Left lung (tissue), 14 donors: ENCODE results near the gene RSPO3. TPM values are rescaled to one million over a fixed set of nuclear protein-coding genes. Genes with fewer than 3 reads are reported as not detected.
A peak's percentile ranks its signal among the peaks of the same experiment; 100 is the strongest.

Source experiments
- ATAC-seq: fragments of 200-7000 bp; cut with Tn5 transposase; one replicate; pipeline ENCODE4 v1.9.1; 2020; ENCODE audit warnings: moderate library complexity
- DNase-seq, 4 donors: peaks; one replicate each; pipeline ENCODE4 v3.0.0-alpha.2; 2013 to 2020
- H3K27ac ChIP-seq, 2 donors: fragments of 200-600 bp; sonication (generic) in 1 of 2; one replicate each; pipeline versions ENCODE4 v1.5.0 to v1.8.0; 2020 to 2021
- H3K27me3 ChIP-seq, 2 donors: fragments of 200-600 bp; sonication (generic) in 1 of 2; one replicate each; pipeline versions ENCODE4 v1.5.0 to v1.8.0; 2020 to 2021
- H3K36me3 ChIP-seq, 2 donors: fragments of 200-600 bp; sonication (generic) in 1 of 2; one replicate each; pipeline versions ENCODE4 v1.5.0 to v1.8.0; 2020 to 2021
- H3K4me1 ChIP-seq, 2 donors: fragments of 200-600 bp; one replicate each; pipeline ENCODE4 v1.8.0; 2021
- H3K4me3 ChIP-seq, 2 donors: fragments of 200-600 bp; sonication (generic) in 1 of 2; one replicate each; pipeline versions ENCODE4 v1.5.0 to v1.8.0; 2020 to 2021; ENCODE audit warnings: mild to moderate bottlenecking in 1 of 2
- H3K9me3 ChIP-seq, 2 donors: fragments of 200-600 bp; sonication (generic) in 1 of 2; one replicate each; pipeline versions ENCODE4 v1.5.0 to v1.8.0; 2020 to 2021
- CTCF ChIP-seq, 2 donors: fragments of 200-600 bp; sonication (generic) in 1 of 2; IDR thresholded peaks; one replicate each; pipeline versions ENCODE4 v1.5.0 to v1.8.0; 2021; ENCODE audit warnings: antibody characterized with exemption in 2 of 2
- intact Hi-C, 2 donors: fragments of 100-400 bp; cut with DNase I; formaldehyde crosslinking; loops; one replicate each; pipeline versions ENCODE4 v1.11.2 to v1.14.2; 2022
- long read RNA-seq, 12 donors: library from polyadenylated mRNA in 2 of 12; unstranded in 2 of 12; transcript quantifications; one replicate each; pipeline ENCODE4 v2.0.0 and lab custom pipeline, GENCODE V29; 2019 to 2026
- polyA plus RNA-seq, 6 donors: library from polyadenylated mRNA; unstranded; fragments of 120-200 nt; gene quantifications; one replicate each; pipeline ENCODE4 v1.2.1, GENCODE V29; 2013; ENCODE audit not compliant: insufficient read length in 6 of 6
- total RNA-seq, 2 donors: library from RNA; stranded (reverse); fragmentation: NEBNext Ultra II Directional; extraction: Animal tissue kit (Norgen Biotek cat#: 25700); gene quantifications; one replicate each; pipeline ENCODE4 v1.2.1, GENCODE V29; 2021
- donor health status: DM: no; HTN: yes; CAD: no.
- donor health status: DM: no; HTN: no; CAD: no.

Gene RSPO3, protein sequence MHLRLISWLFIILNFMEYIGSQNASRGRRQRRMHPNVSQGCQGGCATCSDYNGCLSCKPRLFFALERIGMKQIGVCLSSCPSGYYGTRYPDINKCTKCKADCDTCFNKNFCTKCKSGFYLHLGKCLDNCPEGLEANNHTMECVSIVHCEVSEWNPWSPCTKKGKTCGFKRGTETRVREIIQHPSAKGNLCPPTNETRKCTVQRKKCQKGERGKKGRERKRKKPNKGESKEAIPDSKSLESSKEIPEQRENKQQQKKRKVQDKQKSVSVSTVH
- total RNA-seq (10 to 100 TPM in 1 of 2 donors, 1 to 10 TPM in 1; 4.9 to 12.9 TPM), polyA plus RNA-seq (1 to 10 TPM; 5.2 to 8.6 (median 5.9) TPM)
- long read RNA-seq, donor 1, partial matches to known transcripts = 0 of 2 reads
- long read RNA-seq, donor 1, other reads (novel, unspliced or antisense) = 0 of 2 reads
- long read RNA-seq, donor 2, partial matches to known transcripts = 0 of 2 reads
- long read RNA-seq, donor 2, other reads (novel, unspliced or antisense) = 0 of 2 reads
- long read RNA-seq, donor 3, partial matches to known transcripts = 0 of 4 reads
- long read RNA-seq, donor 3, other reads (novel, unspliced or antisense) = 0 of 4 reads
- long read RNA-seq, donor 4, partial matches to known transcripts = 10 of 12 reads
- long read RNA-seq, donor 4, other reads (novel, unspliced or antisense) = 0 of 12 reads
- long read RNA-seq, donor 5, partial matches to known transcripts = 0 of 2 reads
- long read RNA-seq, donor 5, other reads (novel, unspliced or antisense) = 0 of 2 reads
- long read RNA-seq, donor 6, partial matches to known transcripts = 0 of 1 reads
- long read RNA-seq, donor 6, other reads (novel, unspliced or antisense) = 0 of 1 reads
- long read RNA-seq, donor 7 = 0 reads
- long read RNA-seq, donor 8, partial matches to known transcripts = 0 of 1 reads
- long read RNA-seq, donor 8, other reads (novel, unspliced or antisense) = 0 of 1 reads
- long read RNA-seq, donor 9 = 0 reads
- long read RNA-seq, donor 10, partial matches to known transcripts = 18 of 23 reads
- long read RNA-seq, donor 10, other reads (novel, unspliced or antisense) = 2 of 23 reads
- long read RNA-seq, donor 11 = 0 reads
- long read RNA-seq, donor 12, partial matches to known transcripts = 0 of 2 reads
- long read RNA-seq, donor 12, other reads (novel, unspliced or antisense) = 0 of 2 reads

GRCh38 chr6:127118298-127119101 is at the start of gene RSPO3:
Gene RSPO3 (plus strand): TSS chr6:127118671. CDS start chr6:127119193, 522 bp downstream.
- DNase-seq (peak in 3 of 4 donors; percentile 40 to 82 (median 80)), ATAC-seq (peak; percentile 10)
- no peak for TF ChIP-seq CTCF (IDR thresholded peaks at IDR 0.05)
- Histone ChIP-seq H3K9me3 (no peaks in the 10 kb centered on the region), H3K4me3 (peak within 1 kb of the TSS; percentile 40 to 44), H3K27me3 (peaks cover 27 to 87% of the 10 kb centered on the region in 2 donors), H3K36me3 (no peaks in the 10 kb centered on the region), H3K27ac (peak within 1 kb of the TSS; percentile 33 to 53), H3K4me1 (peaks cover 16 to 31% of the 10 kb centered on the region in 2 donors)
- intact Hi-C loops = no loop called here

DNA sequence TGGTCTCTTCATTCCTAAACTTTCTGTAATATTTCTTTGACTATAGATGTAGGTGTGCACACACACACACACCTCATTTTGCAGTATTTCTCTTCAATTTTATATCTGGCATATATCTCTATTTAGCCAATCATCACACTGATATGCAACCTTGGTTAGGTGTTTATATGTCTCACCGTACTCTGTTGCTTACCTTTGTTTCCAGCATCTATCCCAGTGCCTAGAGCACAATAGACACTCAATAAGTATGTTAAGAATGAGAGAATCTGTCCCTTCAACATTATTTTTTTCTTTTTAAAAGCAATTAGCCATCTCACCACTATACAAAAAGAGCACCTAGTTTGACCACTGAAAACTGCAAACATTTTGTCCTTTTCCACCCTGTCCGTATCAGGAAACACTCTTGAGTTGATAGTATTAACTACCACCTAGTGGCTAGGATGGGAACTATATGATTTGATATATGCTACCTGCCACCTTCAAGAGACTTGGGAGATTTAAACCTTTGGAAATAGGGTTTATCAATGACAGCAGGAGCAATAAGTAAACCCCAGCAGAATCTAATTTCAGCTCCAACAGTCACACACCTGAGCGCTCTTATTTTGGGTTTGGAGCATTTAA is 48.7 kb upstream of the RSPO3 start:
- ATAC-seq (peak; percentile 76), DNase-seq (no peak)
- no peak overlapping the region for H3K27ac ChIP-seq
- H3K36me3 ChIP-seq = no peaks in the 10 kb centered on the region
- no peak overlapping the region for H3K4me3 ChIP-seq
- no peaks in the 10 kb centered on the region for H3K27me3 ChIP-seq
- intact Hi-C loops = no loop called here
- no peaks in the 10 kb centered on the region for H3K9me3 ChIP-seq
- peak; percentile 30 for TF ChIP-seq CTCF (IDR thresholded peaks at IDR 0.05)
- no peaks in the 10 kb centered on the region for H3K4me1 ChIP-seq

GRCh38 chr6:127073222-127073621 is 45.2 kb upstream of the RSPO3 start:
- Histone ChIP-seq H3K4me1 (no peaks in the 10 kb centered on the region), H3K4me3 (no peak overlapping the region), H3K27ac (no peak overlapping the region), H3K9me3 (no peaks in the 10 kb centered on the region), H3K36me3 (no peaks in the 10 kb centered on the region), H3K27me3 (no peaks in the 10 kb centered on the region)
- no peak for ATAC-seq
- TF ChIP-seq CTCF (IDR thresholded peaks at IDR 0.05) = no peak
- intact Hi-C loops = no loop called here
- DNase-seq = no peak

GRCh38 chr6:127076466-127076865 is 42.0 kb upstream of the RSPO3 start:
- intact Hi-C loops = no loop called here
- no peaks in the 10 kb centered on the region for H3K27me3 ChIP-seq
- no peaks in the 10 kb centered on the region for H3K4me1 ChIP-seq
- no peak for DNase-seq
- H3K36me3 ChIP-seq = no peaks in the 10 kb centered on the region
- no peaks in the 10 kb centered on the region for H3K9me3 ChIP-seq
- no peak for ATAC-seq
- H3K27ac ChIP-seq = no peak overlapping the region
- no peak for TF ChIP-seq CTCF (IDR thresholded peaks at IDR 0.05)
- H3K4me3 ChIP-seq = no peak overlapping the region
